SK-N-SH treated with all-trans-retinoic acid at 6 μM for 48 hours (cell line): Measurements from ENCODE around the gene POLK.

Experiments used
- ATAC-seq: fragments of 200-7000 bp; cut with Tn5 transposase; 3 replicates; pipeline ENCODE4 v1.9.1; 2020; ENCODE audit warnings: mild to moderate bottlenecking, moderate library complexity
- ARNTL ChIP-seq: fragments of 450-650 bp; formaldehyde crosslinking; IDR thresholded peaks from 2 replicates; pipeline ENCODE4 v1.5.0; 2020; ENCODE audit warnings: low read depth, mild to moderate bottlenecking, moderate library complexity, borderline replicate concordance
- BACH2 ChIP-seq: fragments of 250-450 bp; sonication (Bioruptor Pico); IDR thresholded peaks from 2 replicates; pipeline ENCODE4 v1.9.0; 2021; ENCODE audit warnings: mild to moderate bottlenecking, borderline replicate concordance
- CREB5 ChIP-seq: fragments of 250-450 bp; sonication (Bioruptor Pico); IDR thresholded peaks from 2 replicates; pipeline ENCODE4 v1.5.1; 2020; ENCODE audit warnings: low read depth, mild to moderate bottlenecking, moderate library complexity
- CSDC2 ChIP-seq: fragments of 250-450 bp; sonication (Bioruptor Pico); IDR thresholded peaks from 2 replicates; pipeline ENCODE4 v1.5.0; 2020; ENCODE audit warnings: mild to moderate bottlenecking, moderate library complexity
- CSRNP3 ChIP-seq: fragments of 250-450 bp; sonication (Bioruptor Pico); IDR thresholded peaks from 2 replicates; pipeline ENCODE4 v1.5.1; 2021; ENCODE audit warnings: mild to moderate bottlenecking, moderate library complexity
- ESRRG ChIP-seq: fragments of 250-450 bp; sonication (Bioruptor Pico); IDR thresholded peaks from 2 replicates; pipeline ENCODE4 v1.6.1; 2021; ENCODE audit warnings: mild to moderate bottlenecking
- GLIS3 ChIP-seq: fragments of 250-450 bp; sonication (Bioruptor Pico); IDR thresholded peaks from 2 replicates; pipeline ENCODE4 v1.5.0; 2020; ENCODE audit warnings: mild to moderate bottlenecking, moderate library complexity
- ISL1 ChIP-seq: fragments of 250-450 bp; sonication (Bioruptor Pico); IDR thresholded peaks from 2 replicates; pipeline ENCODE4 v2.1.2; 2022; ENCODE audit warnings: mild to moderate bottlenecking, moderate library complexity
- OSR1 ChIP-seq: fragments of 250-450 bp; sonication (Bioruptor Pico); IDR thresholded peaks from 2 replicates; pipeline ENCODE4 v1.8.0; 2022; ENCODE audit warnings: moderate library complexity, mild to moderate bottlenecking, inconsistent platforms
- PPARA ChIP-seq: fragments of 250-450 bp; sonication (Bioruptor Pico); IDR thresholded peaks from 2 replicates; pipeline ENCODE4 v1.5.0; 2020; ENCODE audit warnings: mild to moderate bottlenecking, borderline replicate concordance
- RARB ChIP-seq: fragments of 250-450 bp; sonication (Bioruptor Pico); IDR thresholded peaks from 2 replicates; pipeline ENCODE4 v1.8.0; 2021; ENCODE audit warnings: mild to moderate bottlenecking, moderate library complexity
- SNAI2 ChIP-seq: fragments of 250-450 bp; sonication (Bioruptor Pico); IDR thresholded peaks from 2 replicates; pipeline ENCODE4 v1.5.0; 2020; ENCODE audit warnings: mild to moderate bottlenecking, moderate library complexity
- TCF4 ChIP-seq: fragments of 250-450 bp; sonication (Bioruptor Pico); IDR thresholded peaks from 2 replicates; pipeline ENCODE4 v1.8.0; 2021; ENCODE audit warnings: mild to moderate bottlenecking, moderate library complexity, borderline replicate concordance
- TOX ChIP-seq: fragments of 250-450 bp; sonication (Bioruptor Pico); IDR thresholded peaks from 2 replicates; pipeline ENCODE4 v1.8.0; 2021; ENCODE audit warnings: mild to moderate bottlenecking, moderate library complexity, borderline replicate concordance
- TSHZ2 ChIP-seq: fragments of 250-450 bp; sonication (Bioruptor Pico); IDR thresholded peaks from 2 replicates; pipeline ENCODE4 v1.5.0; 2020; ENCODE audit warnings: mild to moderate bottlenecking, moderate library complexity
- ZFP3 ChIP-seq: fragments of 250-450 bp; sonication (Bioruptor Pico); IDR thresholded peaks from 2 replicates; pipeline ENCODE4 v1.5.0; 2020; ENCODE audit warnings: mild to moderate bottlenecking, moderate library complexity
- ZFP30 ChIP-seq: fragments of 450-650 bp; formaldehyde crosslinking; IDR thresholded peaks from 2 replicates; pipeline ENCODE4 v1.5.0; 2022; ENCODE audit warnings: mild to moderate bottlenecking, moderate library complexity
- ZNF565 ChIP-seq: fragments of 450-650 bp; formaldehyde crosslinking; conservative IDR thresholded peaks from 2 replicates; pipeline ENCODE4 v1.5.0; 2020; ENCODE audit warnings: low read depth, mild to moderate bottlenecking, moderate library complexity
- ZNF70 ChIP-seq: fragments of 450-650 bp; formaldehyde crosslinking; IDR thresholded peaks from 2 replicates; pipeline ENCODE4 v1.5.0; 2020; ENCODE audit warnings: mild to moderate bottlenecking, moderate library complexity
- ZNF8 ChIP-seq: fragments of 450-650 bp; formaldehyde crosslinking; IDR thresholded peaks from 2 replicates; pipeline ENCODE4 v1.5.0; 2020; ENCODE audit warnings: mild to moderate bottlenecking, moderate library complexity
- TF ChIP-seq, protein P1 (sequence below): fragments of 250-450 bp; sonication (Bioruptor Pico); IDR thresholded peaks from 2 replicates; pipeline ENCODE4 v1.8.0; 2020; ENCODE audit warnings: mild to moderate bottlenecking, moderate library complexity, borderline replicate concordance
- TF ChIP-seq, protein P2 (sequence below): fragments of 250-450 bp; sonication (Bioruptor Pico); IDR thresholded peaks from 2 replicates; pipeline ENCODE4 v1.8.0; 2021; ENCODE audit warnings: low read depth, mild to moderate bottlenecking, moderate library complexity, borderline replicate concordance

POLK gene

GRCh38 chr5:75468593-75468992, 43.1 kb upstream of the POLK start:
- ATAC-seq, result no peak
- TF ChIP-seq BACH2 (CRISPR knock-in tag) (no peak), TSHZ2 (no peak), OSR1 (CRISPR knock-in tag) (no peak), ISL1 (CRISPR knock-in tag) (no peak), ZNF70 (CRISPR knock-in tag) (no peak), ZNF565 (CRISPR knock-in tag) (no peak), PPARA (CRISPR knock-in tag) (no peak), ESRRG (CRISPR knock-in tag) (no peak), CREB5 (CRISPR knock-in tag) (no peak), TCF4 (CRISPR knock-in tag) (no peak), ZNF8 (CRISPR knock-in tag) (no peak), ZFP3 (CRISPR knock-in tag) (no peak), RARB (no peak), GLIS3 (CRISPR knock-in tag) (no peak)
- TF ChIP-seq, protein P1, sequence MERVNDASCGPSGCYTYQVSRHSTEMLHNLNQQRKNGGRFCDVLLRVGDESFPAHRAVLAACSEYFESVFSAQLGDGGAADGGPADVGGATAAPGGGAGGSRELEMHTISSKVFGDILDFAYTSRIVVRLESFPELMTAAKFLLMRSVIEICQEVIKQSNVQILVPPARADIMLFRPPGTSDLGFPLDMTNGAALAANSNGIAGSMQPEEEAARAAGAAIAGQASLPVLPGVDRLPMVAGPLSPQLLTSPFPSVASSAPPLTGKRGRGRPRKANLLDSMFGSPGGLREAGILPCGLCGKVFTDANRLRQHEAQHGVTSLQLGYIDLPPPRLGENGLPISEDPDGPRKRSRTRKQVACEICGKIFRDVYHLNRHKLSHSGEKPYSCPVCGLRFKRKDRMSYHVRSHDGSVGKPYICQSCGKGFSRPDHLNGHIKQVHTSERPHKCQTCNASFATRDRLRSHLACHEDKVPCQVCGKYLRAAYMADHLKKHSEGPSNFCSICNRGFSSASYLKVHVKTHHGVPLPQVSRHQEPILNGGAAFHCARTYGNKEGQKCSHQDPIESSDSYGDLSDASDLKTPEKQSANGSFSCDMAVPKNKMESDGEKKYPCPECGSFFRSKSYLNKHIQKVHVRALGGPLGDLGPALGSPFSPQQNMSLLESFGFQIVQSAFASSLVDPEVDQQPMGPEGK (CRISPR knock-in tag), result no peak

DNA sequence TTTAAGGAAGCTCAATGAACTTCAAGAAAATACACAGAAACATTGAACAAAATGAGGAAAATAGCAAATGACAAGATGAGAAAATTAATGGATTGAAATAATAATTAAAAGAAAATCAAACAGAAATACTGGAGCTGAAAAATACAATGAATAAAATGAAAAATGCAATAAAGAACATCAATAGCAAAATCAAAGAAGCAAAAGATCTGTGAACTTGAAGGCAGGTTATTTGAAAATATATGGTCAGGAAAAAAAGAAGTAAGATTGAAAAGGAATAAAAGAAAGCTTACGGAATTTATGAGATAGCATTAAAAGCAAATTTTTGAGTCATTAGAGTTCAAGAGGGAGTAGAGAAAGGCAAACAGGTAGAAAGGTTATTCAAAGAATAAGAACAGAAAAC, 42.7 kb upstream of the POLK start:
- no peak for ATAC-seq
- TF ChIP-seq ZFP30 (CRISPR knock-in tag) (peak; percentile 77), ZNF565 (CRISPR knock-in tag) (no peak)
- TF ChIP-seq, all 23 proteins: peak for 1

GRCh38 chr5:75471193-75471592, 40.5 kb upstream of the POLK start:
- no peak for ATAC-seq
- TF ChIP-seq TSHZ2 (no peak), CSRNP3 (no peak), ZFP30 (CRISPR knock-in tag) (no peak), CSDC2 (CRISPR knock-in tag) (no peak), TCF4 (CRISPR knock-in tag) (no peak), ESRRG (CRISPR knock-in tag) (no peak), BACH2 (CRISPR knock-in tag) (no peak), ZFP3 (CRISPR knock-in tag) (no peak), PPARA (CRISPR knock-in tag) (no peak), RARB (no peak), ZNF70 (CRISPR knock-in tag) (no peak), CREB5 (CRISPR knock-in tag) (no peak), ARNTL (CRISPR knock-in tag) (no peak), TOX (CRISPR knock-in tag) (no peak), SNAI2 (no peak)
- TF ChIP-seq, protein P2, sequence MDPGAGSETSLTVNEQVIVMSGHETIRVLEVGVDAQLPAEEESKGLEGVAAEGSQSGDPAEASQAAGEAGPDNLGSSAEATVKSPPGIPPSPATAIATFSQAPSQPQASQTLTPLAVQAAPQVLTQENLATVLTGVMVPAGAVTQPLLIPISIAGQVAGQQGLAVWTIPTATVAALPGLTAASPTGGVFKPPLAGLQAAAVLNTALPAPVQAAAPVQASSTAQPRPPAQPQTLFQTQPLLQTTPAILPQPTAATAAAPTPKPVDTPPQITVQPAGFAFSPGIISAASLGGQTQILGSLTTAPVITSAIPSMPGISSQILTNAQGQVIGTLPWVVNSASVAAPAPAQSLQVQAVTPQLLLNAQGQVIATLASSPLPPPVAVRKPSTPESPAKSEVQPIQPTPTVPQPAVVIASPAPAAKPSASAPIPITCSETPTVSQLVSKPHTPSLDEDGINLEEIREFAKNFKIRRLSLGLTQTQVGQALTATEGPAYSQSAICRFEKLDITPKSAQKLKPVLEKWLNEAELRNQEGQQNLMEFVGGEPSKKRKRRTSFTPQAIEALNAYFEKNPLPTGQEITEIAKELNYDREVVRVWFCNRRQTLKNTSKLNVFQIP (CRISPR knock-in tag), result no peak
